NCI-H2107 treated with DMSO at 0.1 percent for 48 hours (cell line): ENCODE results near the gene FGD4.

Source experiments
- DNase-seq: peaks from one replicate; lab custom pipeline; 2025; ENCODE audit not compliant: unreplicated experiment; lab: John Stamatoyannopoulos, UW

The FGD4 gene

DNA sequence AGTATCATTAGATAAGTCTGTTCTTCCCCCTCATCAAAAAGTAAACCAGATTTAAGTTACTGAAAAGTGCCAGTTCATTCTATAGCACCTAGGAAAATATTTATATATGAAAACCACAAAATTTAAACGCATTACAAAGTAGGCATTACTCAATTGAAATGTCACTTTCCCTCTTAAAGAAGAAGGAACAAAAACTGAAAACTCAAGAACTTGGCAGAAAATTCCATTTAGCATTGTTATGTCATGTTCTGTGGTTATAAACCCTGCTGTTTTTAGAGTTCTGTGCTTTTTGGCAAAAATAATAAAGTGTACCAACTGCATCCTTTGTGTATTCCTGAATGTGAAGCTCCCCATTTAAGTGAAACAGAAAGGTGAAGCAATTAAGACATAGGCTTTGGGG lies 3.6 kb downstream of the FGD4 start:
- DNase-seq, result no peak

DNA sequence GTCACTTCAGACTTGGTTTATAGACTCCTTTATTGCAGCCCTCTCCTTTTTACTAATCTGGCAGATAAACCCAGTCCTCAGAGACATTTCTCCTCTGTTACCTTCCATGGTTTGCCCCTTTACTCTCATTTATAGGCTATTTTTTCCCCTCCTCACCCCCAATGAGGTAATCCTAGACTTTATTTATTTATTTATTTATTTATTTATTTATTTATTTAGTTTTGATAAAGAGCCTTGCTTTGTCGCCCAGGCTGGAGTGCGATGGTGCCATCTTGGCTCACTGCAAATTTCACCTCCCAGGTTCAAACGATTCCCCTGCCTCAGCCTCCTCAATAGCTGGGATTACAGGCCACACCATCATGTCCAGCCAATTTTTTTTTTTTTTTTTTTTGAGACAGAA lies 8.4 kb downstream of the FGD4 start:
- no peak for DNase-seq

GRCh38 chr12:32413412-32413811 lies 14.1 kb downstream of the FGD4 start:
- DNase-seq, result no peak

DNA sequence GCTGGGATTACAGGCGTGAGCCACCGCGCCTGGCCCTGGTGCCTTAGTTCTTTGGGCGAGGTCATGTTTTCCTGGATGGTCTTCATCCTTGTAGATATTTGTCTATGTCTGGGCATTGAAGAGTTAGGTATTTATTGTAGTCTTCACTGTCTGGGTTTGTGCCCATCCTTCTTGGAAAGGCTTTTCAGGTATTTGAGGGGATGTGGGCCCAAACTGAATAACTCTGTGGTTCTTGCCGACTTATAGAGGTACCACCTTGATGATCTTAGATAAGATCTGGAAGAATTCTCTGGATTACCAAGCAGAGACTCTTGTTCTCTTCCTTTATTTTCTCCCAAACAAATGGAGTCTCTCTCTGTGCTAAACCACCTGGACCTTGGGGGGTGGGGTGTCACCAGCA lies 18.9 kb downstream of the FGD4 start:
- DNase-seq, result no peak

DNA sequence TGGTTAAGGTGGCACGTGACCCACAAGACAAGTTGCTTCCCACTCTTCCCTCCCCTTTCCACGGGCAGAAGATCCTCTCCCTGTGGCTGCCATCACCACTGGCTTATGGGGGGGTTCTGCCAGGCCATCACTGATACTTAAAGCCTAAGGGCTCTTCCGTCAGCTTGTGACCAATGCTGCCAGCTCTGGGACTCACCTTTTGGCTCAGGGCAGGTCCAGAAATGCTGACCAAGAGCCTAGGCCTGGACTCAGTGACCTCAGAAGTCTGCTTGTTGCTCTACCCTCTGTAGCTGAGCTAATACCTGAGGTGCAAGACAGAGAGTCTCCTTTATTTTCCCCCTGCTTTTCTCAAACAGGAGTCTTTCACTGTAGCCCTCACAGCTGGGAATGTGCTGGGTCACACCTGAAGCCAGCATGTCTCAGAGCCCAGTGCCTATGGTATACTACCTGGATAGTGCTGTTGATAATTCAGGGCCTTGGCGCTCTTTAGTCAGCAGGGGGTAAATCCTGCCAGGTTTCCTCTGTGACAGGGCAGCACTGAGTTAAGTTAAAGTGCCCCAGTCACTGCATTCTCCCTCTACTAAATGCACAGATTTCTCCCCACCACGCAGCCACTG lies 19.7 kb downstream of the FGD4 start:
- DNase-seq, result peak; percentile 13

GRCh38 chr12:32419520-32419960 lies 20.2 kb downstream of the FGD4 start:
- DNase-seq, result no peak

DNA sequence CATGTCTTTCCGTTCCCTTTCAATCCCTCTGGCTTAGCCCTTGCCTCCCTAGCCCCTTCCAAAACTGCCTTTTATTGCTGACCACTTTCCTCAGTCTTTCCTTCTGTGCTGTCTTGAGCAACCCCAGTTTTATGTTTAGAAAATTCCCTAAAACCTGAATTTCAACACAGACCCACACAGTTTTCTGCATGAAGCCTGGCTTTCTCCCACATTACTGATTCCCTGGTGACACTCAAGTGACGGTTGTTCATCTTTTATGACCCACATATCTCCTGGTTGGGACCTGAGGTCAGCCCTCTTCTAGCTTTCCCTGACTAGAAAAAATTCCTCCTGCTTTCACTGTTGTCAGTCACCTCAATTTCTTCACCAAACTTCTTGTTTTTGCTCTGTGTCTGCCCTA lies 21.0 kb downstream of the FGD4 start:
- no peak for DNase-seq

GRCh38 chr12:32423559-32423958 lies 24.2 kb downstream of the FGD4 start:
- DNase-seq, result no peak

DNA sequence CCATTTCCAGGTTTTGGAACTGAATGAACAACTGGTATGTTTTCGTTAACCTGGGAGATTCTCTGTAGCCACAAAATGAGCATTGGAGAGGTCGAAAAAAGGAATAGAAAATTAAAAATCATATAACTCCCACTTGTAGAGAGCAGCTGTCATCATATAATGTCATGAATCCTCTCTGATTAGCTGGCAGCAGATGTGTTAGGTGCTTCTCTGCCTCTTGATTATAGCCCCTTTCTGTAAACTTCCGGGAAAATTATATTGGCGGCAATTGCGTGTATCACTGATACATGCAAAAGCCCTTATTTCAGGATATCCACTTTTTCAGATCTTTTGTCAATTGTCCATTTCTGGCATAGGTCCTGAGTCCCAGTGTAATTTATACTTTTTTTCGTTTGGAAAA lies 31.7 kb downstream of the FGD4 start:
- no peak for DNase-seq

DNA sequence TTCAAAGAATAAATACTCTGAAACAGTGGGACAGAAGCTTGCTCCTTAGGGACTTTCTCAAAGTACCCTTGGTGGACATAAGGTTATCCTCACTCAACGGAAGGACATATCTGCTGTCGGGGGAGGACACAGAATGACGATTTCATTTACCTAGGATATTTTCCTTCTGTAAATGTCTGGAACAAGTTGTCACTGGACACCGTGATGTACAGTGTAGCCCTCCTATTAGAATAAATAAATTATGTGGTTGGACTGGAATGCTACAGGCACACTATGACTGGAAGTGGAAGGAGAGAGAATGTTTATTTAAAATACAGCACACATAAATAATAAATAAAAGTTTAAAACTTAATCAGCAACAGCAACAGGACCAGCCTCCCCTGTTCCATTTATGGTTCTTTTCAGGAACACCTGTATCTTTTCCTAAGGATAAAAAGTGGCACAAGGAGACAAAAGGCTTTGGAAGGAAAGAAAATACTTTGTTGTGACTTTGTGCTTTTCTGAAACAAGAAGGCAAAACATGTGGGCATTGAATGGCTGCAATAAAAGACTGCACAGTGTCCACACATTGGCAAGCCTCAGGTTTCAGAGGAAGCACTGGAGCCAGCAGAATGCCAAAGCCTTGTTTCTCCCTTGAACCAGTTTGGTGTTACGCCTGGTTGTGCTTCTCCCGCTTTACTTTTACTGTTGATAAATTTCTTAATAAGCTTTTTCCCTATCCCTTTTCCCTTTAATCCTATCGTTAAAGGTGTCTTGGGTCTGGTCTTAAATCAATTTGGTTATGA lies 36.8 kb downstream of the FGD4 start:
- peak; percentile 9 for DNase-seq

- no peak for DNase-seq
Measured at GRCh38 chr12:32437095-32437515, 37.7 kb downstream of the FGD4 start.

DNA sequence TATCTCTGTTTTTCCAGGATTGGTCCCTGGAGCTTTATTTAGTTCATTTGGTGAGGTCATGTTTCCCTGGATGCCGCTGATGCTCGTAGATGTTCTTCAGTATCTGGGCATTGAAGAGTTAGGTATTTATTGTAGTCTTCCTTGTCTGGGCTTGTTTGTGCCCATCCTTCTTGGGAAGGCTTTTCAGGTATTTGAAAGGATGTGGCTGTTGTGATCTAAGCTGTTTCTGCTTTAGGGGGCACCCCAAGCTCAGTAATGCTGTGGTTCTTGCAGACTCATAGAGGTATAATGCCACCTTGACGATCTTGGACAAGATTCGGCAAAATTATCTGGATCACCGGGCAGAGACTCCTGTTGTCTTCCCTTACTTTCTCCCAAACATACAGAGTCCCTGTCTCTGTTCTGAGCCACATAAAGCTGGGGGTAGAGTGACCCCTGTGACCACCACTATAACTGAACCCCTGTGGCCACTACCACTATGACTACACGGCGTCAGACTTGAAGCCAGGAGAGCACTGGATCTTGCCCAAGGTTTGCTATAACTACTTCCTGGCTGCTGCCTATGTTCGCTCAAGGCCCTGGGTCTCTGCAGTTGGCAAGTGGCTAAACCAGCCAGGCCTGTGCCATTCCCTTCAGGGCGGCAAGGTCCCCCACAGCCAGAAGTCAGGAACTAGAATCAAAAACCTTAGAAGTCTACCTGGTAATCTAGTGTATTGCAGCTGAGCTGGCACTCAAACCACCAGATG lies 40.9 kb downstream of the FGD4 start:
- DNase-seq, result no peak

DNA sequence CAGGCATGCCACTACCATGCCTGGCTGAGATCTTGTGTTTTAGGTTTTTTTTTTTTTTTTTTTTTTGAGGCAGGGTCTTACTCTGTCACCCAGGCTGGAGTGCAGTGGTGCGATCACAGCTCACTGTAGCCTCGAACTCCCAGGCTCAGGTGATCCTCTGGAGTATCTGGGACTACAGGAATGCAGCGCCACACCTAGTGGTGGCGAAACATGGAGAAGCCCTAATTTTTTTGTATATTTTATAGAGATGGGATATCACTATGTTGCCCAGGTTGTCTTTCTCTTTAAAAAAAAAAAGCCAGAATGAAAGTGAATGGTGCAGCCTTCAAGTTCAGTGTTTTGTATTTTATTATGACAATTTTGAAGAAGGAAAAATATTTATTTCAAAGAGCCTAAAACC lies 44.1 kb downstream of the FGD4 start:
- no peak for DNase-seq

DNA sequence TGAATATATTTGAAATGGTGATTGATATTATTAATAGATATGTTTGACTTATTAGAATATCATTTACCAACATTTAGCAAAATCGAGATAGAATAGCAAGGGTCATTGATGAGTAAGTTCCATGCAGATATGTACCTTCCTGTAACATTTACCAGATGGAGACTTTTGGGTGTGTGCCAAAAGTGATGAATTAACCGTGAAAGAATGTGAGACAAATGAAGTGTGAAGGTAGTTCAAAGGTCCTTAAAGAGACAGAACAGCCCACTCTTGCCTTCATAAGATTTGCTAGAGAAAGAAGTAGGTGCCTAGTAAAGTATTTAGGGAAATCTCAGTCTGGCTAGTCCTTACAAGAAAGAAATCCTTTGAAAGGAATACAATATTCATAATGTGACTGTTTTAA lies 45.5 kb downstream of the FGD4 start:
- DNase-seq, result no peak

GRCh38 chr12:32445356-32445755 lies 46.0 kb downstream of the FGD4 start:
- DNase-seq, result no peak

DNA sequence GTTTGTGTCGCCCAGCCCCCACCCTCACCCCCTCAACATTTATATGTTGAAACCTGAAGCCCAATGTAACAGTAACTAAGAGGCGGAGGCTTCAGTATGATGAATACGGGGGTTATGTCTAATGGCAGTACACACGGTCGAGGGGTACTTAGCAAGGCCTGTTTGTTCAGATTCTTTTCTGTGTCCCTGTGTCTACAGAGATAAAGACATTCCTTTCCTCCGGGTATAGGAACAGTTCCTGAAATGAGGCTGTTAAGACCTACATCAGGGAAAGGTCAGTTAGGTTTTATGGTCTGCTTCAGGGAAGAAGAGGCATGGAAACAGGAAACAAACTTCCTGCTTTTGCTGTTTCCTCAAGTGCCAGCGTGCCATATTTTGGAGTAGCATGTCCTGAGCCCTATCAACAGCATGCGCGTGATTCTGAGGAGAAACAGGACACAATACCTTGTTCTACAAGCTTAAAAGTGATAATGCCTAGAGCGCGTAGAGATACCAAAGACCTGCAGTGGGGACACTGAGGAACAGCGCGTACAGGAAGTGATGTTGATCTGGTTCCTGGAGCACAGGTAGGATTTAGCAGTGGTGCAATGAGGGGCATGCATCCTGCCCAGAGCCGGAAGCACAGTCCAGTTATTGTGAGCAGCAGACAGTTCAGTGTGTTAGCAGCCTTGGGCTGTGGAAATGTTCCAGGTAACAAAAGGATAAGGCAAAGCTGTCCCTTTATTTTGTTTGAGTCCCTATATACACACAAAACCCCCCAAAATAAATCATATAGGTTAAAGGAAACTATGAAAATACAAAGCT lies 47.2 kb downstream of the FGD4 start:
- DNase-seq, result no peak

GRCh38 chr12:32448586-32448985 lies 49.2 kb downstream of the FGD4 start:
- DNase-seq, result no peak

GRCh38 chr12:32450363-32450762 lies 51.0 kb downstream of the FGD4 start:
- no peak for DNase-seq

GRCh38 chr12:32450768-32451167 lies 51.4 kb downstream of the FGD4 start:
- no peak for DNase-seq

- no peak for DNase-seq
Measured at GRCh38 chr12:32451816-32452215, 52.5 kb downstream of the FGD4 start.

DNA sequence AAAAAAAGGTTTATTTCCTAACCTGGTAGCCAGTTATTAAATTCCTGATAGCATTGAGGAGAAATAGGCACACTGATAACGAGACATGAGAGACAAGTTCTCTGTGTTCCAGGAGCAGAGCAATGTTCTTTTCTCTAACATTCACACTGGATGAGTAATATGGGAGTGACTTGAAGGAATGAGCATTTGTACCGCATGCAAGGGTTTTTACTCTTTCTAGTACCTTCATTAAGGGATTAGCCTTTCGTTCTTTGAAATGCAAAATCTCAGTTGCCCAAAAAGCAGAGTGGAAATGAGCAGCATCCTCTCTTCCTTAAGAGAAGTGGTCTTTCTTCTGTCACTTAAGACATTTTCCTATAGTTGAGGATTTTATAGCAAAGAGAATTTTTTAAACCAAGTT lies 54.7 kb downstream of the FGD4 start:
- DNase-seq, result no peak
